DND-41 (cell line): ENCODE data around the gene OCA2.

Experiments
- ATAC-seq: fragments of 200-7000 bp; cut with Tn5 transposase; 3 replicates; pipeline ENCODE4 v1.9.1; 2021; ENCODE audit warnings: low read depth; ENCODE audit not compliant: insufficient read depth
- DNase-seq: peaks from one replicate; pipeline ENCODE4 v3.0.0-alpha.2; 2020
- H2AFZ ChIP-seq: 2 replicates; pipeline ENCODE4 v1.6.0; 2012; ENCODE audit warnings: low read depth, low read length
- H3K27ac ChIP-seq: 2 replicates; pipeline ENCODE4 v1.5.1; 2012; ENCODE audit warnings: low read length, inconsistent platforms
- H3K27me3 ChIP-seq: fragments of 200-600 bp; sonication (generic); 2 replicates; pipeline ENCODE4 v1.6.0; 2012; ENCODE audit warnings: low read length, mild to moderate bottlenecking, inconsistent platforms; ENCODE audit not compliant: insufficient read depth, poor library complexity
- H3K36me3 ChIP-seq: 2 replicates; pipeline ENCODE4 v1.5.1; 2012; ENCODE audit warnings: low read length, inconsistent platforms; ENCODE audit not compliant: insufficient read depth
- H3K4me1 ChIP-seq: 2 replicates; pipeline ENCODE4 v1.5.1; 2012; ENCODE audit warnings: mild to moderate bottlenecking, low read length; ENCODE audit not compliant: insufficient read depth
- H3K4me2 ChIP-seq: 2 replicates; pipeline ENCODE4 v1.6.0; 2012; ENCODE audit warnings: mild to moderate bottlenecking, moderate library complexity, low read length, inconsistent platforms; ENCODE audit not compliant: insufficient read depth
- H3K4me3 ChIP-seq, 2 experiments: fragments of 200-600 bp in 1 of 2; shearing (Covaris generic) in 1 of 2; 2 replicates each; pipeline ENCODE4 v1.5.1; 2012 to 2016; ENCODE audit warnings: inconsistent platforms in 2 of 2, low read length in 2 of 2, mild to moderate bottlenecking in 2 of 2, low read depth in 1 of 2, moderate library complexity in 1 of 2
- H3K79me2 ChIP-seq: 2 replicates; pipeline ENCODE4 v1.6.0; 2012; ENCODE audit warnings: low read length, inconsistent platforms; ENCODE audit not compliant: insufficient read depth
- H3K9ac ChIP-seq: 2 replicates; pipeline ENCODE4 v1.6.0; 2012; ENCODE audit warnings: low read depth, mild to moderate bottlenecking, inconsistent platforms, low read length, moderate library complexity
- H3K9me3 ChIP-seq: 2 replicates; pipeline ENCODE4 v1.5.1; 2012; ENCODE audit warnings: low read length, moderate library complexity, mild to moderate bottlenecking, inconsistent platforms; ENCODE audit not compliant: insufficient read depth, severe bottlenecking
- H4K20me1 ChIP-seq: 2 replicates; pipeline ENCODE4 v1.6.0; 2012; ENCODE audit warnings: low read length; ENCODE audit not compliant: insufficient read depth
- EZH2 ChIP-seq: IDR thresholded peaks from 3 replicates; pipeline ENCODE4 v1.6.1; 2012; ENCODE audit warnings: borderline replicate concordance, low read depth, mild to moderate bottlenecking, moderate library complexity, low read length, inconsistent platforms; ENCODE audit not compliant: severe bottlenecking
- TF ChIP-seq, protein P1 (sequence below): IDR thresholded peaks from 2 replicates; pipeline ENCODE4 v1.5.1; 2012; ENCODE audit warnings: borderline replicate concordance, low read length, moderate library complexity, mild to moderate bottlenecking; ENCODE audit not compliant: poor library complexity, severe bottlenecking; ENCODE audit errors: extremely low read depth

OCA2 gene

DNA sequence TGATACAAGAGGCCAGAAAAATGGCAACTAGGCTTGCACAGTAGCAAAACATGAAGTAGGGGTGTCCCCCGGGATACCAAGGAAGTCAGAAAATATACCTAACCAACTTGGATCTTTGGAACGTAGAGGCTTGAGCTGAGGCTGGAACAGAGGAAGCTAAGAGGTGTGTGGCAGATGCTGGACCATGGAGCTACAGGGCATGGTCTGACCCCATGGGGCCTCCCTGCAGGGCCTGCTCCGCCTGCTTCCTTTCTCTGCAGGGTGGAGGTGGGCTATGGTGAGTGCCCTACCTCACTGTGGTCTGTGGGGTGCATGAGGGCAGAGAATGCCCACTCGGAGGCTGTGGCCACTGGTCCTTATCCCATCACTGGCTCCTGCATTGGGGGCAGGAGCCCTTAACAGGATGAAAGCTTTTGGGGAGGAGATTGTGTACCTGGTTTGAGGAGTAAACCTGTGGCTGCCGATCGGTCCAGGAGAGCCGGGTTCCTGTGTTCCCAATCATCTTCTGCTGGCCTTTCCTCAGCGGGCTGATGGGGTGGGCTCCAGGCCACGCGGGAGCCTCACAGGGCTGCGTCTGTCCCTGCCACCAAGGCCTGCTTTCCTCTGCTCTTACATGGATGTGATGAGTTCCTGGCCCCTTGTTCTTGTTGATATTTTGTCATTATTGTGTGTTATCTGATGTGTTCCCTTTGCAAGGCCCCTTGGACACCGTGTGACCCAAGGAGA, 96.8 kb downstream of the OCA2 start:
- no peaks in the 10 kb centered on the region for H3K36me3 ChIP-seq
- H3K4me2 ChIP-seq: no peak overlapping the region
- no peaks in the 10 kb centered on the region for H4K20me1 ChIP-seq
- H3K27me3 ChIP-seq: no peaks in the 10 kb centered on the region
- no peaks in the 10 kb centered on the region for H3K9me3 ChIP-seq
- H3K27ac ChIP-seq: no peak overlapping the region
- H3K4me3 ChIP-seq: no peak overlapping the region
- H3K79me2 ChIP-seq: no peaks in the 10 kb centered on the region
- TF ChIP-seq EZH2: no peak
- TF ChIP-seq, protein P1, sequence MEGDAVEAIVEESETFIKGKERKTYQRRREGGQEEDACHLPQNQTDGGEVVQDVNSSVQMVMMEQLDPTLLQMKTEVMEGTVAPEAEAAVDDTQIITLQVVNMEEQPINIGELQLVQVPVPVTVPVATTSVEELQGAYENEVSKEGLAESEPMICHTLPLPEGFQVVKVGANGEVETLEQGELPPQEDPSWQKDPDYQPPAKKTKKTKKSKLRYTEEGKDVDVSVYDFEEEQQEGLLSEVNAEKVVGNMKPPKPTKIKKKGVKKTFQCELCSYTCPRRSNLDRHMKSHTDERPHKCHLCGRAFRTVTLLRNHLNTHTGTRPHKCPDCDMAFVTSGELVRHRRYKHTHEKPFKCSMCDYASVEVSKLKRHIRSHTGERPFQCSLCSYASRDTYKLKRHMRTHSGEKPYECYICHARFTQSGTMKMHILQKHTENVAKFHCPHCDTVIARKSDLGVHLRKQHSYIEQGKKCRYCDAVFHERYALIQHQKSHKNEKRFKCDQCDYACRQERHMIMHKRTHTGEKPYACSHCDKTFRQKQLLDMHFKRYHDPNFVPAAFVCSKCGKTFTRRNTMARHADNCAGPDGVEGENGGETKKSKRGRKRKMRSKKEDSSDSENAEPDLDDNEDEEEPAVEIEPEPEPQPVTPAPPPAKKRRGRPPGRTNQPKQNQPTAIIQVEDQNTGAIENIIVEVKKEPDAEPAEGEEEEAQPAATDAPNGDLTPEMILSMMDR: no peak
- no peak overlapping the region for H3K9ac ChIP-seq
- no peaks in the 10 kb centered on the region for H3K4me1 ChIP-seq
- no peak for ATAC-seq
- no peak overlapping the region for H2AFZ ChIP-seq
- DNase-seq: no peak

DNA sequence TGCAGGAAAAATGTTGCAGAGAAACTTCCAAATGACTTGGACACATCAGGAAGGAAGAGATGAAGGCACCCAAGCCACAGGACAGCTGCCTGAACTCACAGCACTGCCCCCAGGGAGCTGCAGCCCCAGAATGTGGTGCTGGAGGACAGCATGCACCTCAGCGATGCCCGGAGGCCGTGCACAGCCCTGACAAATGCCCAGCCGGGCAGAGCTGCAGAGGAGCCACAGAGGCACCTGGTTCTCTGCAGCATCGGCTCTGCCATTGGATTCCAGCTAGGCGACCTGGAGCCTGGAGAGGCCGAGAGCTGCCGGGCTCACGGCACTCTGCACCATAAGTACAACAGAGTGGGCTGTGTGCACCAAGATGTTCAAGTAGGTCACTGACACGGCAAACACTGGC, 97.5 kb downstream of the OCA2 start:
- H4K20me1 ChIP-seq: no peaks in the 10 kb centered on the region
- H3K4me1 ChIP-seq: no peaks in the 10 kb centered on the region
- no peak overlapping the region for H3K4me2 ChIP-seq
- H3K79me2 ChIP-seq: no peaks in the 10 kb centered on the region
- no peaks in the 10 kb centered on the region for H3K27me3 ChIP-seq
- no peak for ATAC-seq
- no peak overlapping the region for H3K27ac ChIP-seq
- DNase-seq: no peak
- no peak overlapping the region for H3K9ac ChIP-seq
- H2AFZ ChIP-seq: no peak overlapping the region
- no peaks in the 10 kb centered on the region for H3K9me3 ChIP-seq
- no peak overlapping the region for H3K4me3 ChIP-seq
- TF ChIP-seq, protein P1: no peak
- TF ChIP-seq EZH2: no peak
- H3K36me3 ChIP-seq: no peaks in the 10 kb centered on the region

DNA sequence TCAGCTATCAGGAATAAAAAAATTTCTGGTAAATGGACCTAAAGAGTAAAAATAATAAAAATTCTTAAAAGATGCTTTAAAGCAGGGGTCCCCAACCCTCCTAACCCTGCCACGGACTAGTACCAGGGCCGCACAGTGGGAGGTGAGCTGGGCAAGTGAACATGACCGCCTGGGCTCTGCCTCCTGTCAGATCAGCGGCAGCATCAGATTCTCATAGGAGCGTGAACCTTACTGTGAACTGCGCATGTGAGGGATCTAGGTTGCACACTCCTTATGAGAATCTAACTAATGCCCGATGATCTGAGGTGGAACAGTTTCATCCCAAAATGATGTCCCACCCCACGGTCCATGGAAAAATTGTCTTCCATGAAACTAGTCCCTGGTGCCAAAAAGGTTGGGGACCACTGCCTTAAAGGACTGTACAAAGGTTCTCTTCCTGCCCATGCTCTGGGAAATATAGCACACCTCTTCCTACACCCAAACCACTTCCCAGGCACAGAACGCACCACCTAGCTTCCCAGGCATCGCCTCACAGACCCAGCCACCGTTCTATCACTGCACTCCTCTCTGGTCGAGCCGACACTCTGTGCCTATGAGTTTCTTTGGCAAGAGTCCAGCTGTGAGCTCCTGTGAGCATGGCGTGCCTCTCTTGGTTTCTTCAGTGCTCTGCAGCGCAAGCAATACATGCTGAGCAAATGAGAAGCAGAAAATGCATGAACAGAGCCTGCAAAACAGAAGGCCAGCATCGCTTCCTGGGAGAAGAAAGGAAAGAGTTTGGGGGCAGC, 104.9 kb downstream of the OCA2 start:
- H3K79me2 ChIP-seq: no peaks in the 10 kb centered on the region
- ATAC-seq: no peak

More for the DNA sequence above, 104.9 kb downstream of the OCA2 start:
- Histone ChIP-seq H3K4me1 (no peaks in the 10 kb centered on the region), H3K27ac (no peak overlapping the region), H3K9me3 (no peaks in the 10 kb centered on the region), H2AFZ (no peak overlapping the region), H3K9ac (no peak overlapping the region), H3K36me3 (no peaks in the 10 kb centered on the region), H3K27me3 (no peaks in the 10 kb centered on the region), H4K20me1 (no peaks in the 10 kb centered on the region), H3K4me2 (no peak overlapping the region), H3K4me3 (no peak overlapping the region)
- TF ChIP-seq, protein P1: no peak
- no peak for TF ChIP-seq EZH2
- DNase-seq: no peak
